Fibroblast of skin of right biceps (primary cell): Measurements from ENCODE around the gene MS4A15.

Experiments used
- DNase-seq: peaks from one replicate; pipeline ENCODE4 v3.0.0-alpha.2; 2013

The MS4A15 gene

DNA sequence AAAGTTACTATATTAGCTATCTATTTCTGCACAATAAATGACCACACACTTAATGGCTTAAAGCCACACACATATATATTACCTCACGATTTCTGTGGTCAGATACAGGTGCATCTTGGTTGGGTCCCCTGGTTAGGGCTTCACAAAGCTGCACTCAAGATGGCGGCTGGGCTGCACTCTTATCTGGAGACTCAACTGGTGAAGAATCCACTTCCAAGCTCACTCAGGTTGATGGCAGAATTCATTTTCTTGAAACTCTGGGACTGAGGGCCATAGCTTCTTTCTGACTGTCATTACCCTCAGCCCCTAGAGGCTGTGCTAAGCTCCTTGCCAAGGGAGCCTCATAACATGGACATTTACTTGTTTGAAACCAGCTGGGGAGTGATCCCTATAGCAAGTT, 23.4 kb downstream of the MS4A15 start:
- no peak for DNase-seq

DNA sequence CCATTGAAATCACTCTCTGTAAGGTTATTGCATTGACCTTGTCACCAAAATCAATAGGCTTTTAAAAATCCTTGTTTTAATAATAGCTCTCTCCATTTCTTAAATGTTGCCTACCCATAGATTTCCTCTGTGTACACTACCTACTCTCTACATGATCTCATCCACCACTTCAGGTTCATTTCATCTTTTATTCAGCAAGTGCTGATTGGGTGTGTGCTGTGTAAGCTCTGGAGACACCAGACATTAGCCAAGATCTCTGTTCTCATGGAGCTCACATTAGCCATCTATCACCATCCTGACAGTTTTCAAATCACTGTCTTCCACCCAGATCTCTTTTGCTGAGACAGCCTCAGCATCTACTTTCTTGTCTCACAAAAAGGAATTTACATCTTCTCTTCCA, 24.1 kb downstream of the MS4A15 start:
- DNase-seq: no peak

DNA sequence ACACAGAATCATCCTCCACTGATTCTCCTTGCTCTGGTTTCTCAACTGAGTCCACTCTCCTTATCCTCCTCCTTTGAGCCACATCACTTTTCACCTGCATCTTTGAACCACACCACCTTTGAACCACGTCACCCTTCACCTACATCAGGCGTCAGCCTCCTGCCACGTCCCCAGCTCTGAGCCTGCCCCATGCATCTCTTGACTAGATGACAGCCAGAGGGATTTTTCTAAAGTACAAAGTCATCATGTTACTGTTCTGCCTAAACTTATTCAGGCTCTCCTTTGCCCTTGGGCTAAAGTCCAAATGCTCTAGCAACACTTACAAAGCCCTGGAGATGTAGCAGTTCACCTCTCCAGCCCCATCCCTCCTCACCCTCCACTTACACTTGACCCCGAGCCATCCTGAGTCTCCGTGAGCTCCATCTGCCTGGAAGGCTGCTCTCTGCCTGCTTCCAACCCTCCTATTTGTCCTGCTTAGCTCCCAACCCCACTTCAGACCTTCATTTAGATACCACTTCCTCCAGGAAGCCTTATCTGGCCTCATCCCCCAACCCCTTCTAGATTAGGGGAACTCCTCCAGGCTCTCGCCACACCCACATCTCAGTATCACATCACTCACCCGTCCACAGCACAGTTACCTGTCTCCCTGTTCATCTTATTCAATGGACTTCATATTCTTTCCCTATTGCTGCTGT, 24.8 kb downstream of the MS4A15 start:
- no peak for DNase-seq

DNA sequence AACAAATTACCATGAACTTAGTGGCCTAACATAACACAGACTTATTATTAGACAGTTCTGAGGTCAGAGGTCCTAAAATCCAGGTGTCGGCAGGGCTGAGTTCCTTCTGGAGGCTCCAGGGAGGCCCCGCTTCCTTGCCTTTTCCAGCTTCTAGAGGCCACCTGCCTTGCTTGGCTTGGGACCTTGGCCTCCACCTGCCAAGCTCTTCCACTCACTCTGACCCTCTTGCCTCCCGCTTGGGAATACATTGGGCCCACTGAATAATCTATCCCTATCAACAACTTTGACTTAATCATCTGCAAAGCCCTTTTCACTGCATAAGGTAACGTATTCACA, 25.3 kb downstream of the MS4A15 start:
- DNase-seq: no peak

DNA sequence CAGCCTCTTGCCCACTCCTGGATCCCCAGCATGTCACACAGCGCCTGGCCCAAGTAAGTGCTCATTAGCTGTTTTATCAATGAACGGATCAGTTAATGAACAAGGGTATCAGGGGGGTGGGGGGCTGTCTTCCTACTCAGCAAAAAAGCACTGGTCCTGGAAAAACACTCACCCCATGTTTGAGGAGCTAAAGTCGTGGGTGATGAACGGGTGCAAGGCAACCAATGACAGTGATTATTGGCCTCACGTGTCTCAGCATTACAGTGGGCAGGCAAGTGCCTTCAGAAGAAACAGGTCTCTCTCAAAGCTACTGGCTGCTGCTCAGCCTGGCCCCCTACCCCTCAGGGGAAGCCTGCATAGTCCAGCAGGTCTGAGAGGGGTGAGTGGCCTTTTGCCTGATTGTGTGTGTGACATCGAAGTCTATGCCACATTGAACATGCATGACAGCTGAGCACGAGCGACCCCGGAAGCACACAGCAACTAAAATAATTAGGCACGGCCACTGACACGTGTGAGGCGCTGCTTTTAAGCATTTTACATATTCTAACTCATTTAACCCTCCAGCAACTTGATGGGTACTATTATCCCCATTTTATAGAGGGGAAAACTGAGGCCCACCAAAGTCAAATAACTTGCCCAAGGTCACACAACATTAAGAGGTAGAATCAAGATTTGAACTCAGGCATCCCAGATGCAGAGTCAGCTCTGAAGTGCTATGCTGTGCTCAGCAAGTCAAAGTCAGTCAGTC, 25.9 kb downstream of the MS4A15 start:
- DNase-seq: no peak

DNA sequence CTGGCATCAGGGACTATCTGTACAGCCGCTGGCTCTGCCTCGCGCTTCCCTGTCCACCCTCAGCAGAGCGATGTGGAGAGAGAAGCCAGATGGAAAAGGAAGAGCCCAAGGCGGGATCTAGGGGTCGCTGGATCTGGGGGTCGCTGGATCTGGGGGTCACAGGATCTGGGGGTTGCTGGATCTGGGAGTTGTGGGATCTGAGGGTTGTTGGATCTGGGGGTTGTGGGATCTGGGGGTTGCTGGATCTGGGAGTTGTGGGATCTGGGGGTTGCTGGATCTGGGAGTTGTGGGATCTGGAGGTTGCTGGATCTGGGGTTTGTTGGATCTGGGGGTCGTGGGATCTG, 26.4 kb downstream of the MS4A15 start:
- DNase-seq: no peak

DNA sequence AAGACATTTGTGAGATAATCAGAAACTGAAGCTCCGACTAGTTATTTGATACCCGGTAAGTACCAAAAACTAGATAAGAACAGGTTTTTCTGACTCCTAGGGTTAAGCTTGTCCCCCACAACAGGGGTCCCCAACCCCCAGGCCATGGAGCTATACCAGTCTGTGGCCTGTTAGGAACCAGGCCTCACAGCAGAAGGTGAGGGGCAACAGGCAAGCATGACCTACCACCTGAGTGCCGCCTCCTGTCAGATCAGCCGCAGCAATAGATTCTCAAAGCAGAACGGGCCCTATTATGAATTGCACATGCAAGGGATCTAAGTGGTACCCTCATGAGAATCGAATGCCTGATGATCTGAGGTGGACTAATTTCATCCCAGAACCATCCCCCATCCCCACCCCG, 27.2 kb downstream of the MS4A15 start:
- DNase-seq: no peak

DNA sequence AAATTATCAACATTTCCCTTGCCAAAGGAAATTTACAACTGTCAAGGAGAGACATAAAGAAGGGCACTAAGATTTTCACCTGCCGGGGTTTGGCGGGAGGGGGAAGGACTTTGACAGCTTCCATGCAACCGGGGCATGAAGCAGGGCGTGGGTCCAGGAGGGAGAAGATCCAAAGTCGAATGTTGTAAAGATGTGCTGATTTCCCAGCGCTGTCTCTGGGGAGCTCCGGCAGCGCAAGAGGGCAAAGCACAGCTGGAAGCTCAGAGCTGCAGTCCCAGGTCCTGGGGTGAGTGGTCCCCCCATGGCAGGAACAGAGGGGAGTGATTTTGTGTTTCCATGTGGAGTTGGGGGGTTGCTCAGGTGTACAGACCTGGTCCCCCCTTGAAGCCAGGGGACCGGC, 28.5 kb downstream of the MS4A15 start, which contains the start of gene MS4A10:
Gene MS4A10, plus strand, starts transcription at position 198 of the 400 bp plus-strand sequence. CDS start 5,003 bp downstream, outside the sequence.
- DNase-seq: no peak

DNA sequence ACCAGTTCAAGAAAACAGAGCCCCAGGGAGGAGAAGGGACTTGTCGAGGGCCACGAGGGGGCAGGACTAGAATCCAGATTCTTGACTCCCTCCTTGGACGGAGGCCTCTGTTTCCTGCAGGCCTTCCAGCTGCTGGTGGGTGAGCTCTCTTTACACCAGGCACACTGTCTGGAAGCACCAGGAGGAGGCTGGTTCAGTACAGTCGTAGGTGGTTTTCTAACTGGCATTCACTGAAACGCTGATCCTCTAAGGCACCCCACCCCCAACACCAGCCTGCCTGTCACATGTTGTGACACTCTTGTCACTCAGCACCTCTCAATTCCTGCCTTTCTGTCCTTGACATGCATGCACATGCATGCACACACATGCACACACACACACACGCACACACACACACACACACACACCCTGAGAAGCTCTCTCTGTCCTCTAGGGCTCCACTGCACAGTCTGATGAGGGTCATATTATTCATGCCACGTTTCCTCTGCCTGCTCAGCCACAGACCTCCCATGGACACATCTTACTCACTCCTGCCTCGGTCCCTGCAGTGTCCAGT, 29.2 kb downstream of the MS4A15 start:
- DNase-seq: peak; percentile 43

DNA sequence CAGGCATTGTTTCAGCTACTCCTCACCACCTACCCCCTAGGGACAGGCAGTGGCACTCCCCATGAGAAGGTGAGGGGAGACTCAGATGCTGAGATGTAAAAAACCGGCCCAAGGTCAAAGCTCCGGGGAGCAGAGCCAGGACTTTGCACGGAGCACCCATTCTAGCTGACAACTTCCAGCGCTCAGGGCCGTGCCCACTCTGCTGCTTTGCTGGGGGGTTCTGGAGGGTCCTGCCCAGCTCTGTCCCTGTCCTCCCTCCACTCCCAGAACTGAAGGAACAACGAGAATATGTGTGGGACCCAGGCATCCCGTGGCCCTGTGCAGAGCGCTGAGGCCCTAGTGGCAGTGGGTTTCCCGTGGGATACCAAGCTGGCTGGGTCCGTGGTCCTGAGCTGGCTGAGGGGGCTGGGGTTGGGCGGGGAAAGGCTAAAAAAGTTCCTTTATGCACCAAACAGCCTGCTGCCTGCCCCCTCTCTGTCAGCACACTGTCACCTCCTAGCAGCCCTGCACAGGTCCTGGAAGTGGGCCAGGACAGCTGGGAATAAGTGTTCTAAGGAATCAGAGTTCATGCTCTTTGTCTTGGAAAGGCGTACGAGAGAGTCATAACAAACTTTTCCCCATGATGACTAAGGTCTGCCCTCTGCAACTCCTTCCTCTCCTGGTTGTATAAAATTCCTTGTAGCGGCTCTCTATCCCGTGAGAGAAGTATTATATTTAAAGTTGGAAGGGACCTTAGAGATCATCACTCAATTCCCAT, 30.3 kb downstream of the MS4A15 start:
- peak; percentile 79 for DNase-seq

DNA sequence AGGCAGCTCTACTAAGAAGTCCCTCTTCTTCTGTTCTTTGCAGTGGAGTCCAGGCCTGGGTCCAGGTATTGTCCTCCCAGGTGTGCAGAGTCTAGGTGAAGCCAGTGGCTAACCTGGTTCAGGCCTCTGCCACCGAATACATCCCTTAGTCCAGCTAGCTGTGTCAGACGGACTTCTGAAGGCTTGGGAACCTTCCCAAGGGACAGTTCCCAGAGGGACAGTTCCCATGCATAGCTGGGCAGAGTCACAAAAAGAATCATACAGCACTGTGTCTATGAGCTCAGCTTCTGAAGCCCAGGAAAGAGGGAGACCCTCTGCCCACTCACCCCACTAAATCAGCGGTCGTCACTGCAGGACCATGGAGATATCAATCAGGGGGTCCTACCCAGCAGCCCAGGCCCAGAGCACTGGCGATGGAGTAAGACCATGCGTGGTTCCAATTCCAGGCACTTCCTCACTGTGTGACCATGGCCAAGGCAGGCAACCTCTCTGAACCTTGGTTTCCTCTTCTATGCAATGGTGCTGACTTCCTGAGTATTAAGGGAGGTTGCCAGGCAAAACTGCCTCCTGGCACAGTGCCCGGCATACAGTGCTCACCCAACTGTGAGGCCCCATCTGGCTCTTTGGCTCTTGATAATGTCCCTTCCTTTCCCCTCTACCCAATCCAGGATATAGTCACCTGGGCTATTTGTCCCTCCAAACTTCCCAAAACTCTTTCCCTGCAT, 31.9 kb downstream of the MS4A15 start:
- no peak for DNase-seq

DNA sequence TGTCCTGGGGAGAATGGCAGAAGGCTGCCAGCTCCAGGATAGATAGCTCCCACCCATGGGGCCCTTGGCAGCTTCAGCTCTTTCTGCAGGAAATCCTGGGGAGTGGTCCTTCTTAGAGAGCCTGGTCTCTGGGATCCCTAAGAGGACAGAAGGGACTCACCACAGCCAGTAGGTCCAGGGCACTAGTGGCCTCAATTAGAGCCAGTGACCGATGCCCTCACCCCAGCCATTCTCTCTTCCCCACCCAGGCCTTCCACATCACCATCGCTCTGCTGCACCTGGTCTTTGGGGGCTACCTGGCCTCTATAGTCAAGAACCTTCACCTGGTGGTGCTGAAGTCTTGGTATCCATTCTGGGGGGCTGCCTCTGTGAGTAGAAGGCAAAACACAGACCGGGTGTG, 34.1 kb downstream of the MS4A15 start:
- DNase-seq: no peak

DNA sequence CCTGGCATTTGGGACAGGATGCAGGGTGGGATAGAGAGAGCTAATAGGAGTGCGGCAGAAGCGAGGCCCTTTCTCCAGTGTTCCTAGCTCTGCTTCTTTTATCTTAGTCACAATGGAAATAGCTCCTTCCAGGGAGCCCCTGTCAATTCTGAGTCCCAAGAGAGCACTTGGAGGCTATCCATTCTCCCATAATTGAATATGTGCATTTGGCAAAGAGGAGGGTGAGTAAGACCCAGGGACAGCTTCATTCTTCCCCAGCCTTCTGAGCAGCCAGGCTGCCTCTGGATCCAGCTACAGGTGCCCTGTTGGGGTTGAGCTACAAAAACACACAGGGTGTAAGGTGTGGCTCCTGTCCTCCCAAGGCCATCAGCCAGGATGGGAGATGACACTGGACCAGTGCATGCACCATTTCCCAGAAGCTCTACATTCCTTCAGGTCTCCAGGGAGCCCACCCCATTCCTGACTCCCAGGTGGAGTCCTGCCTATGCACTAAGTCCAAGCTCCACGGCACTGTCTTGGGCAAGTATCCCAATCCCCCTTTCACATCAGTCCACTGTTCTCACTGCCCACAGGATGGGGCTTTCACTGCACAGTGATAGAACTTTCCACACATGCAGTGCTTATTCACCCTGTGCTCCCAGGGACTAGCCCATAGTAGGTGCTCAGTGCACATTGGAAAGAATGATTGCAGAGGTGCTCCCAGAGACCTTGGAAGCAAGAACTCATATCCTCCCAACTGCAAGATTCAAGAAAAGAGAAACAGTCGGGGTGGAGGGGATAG, 34.7 kb downstream of the MS4A15 start:
- DNase-seq: no peak

DNA sequence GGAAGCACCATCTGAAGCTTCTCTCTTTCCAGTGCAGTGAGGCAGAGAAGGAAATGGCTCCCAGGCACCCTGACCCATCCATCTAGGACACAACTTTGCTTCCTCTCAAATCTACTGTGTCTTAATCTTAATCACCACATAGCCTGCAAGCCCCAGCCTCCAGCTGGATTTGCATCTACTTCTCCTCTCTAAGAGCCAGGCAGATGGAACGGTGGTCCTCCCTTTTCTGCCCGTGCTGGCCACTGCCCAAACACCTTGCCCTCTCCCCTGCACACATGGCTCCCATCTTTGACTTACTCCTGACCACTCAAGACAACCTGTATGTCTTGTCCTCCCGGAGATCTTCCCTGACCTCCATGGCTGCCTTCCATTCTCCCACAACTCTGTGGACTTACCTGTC, 35.9 kb downstream of the MS4A15 start:
- no peak for DNase-seq

DNA sequence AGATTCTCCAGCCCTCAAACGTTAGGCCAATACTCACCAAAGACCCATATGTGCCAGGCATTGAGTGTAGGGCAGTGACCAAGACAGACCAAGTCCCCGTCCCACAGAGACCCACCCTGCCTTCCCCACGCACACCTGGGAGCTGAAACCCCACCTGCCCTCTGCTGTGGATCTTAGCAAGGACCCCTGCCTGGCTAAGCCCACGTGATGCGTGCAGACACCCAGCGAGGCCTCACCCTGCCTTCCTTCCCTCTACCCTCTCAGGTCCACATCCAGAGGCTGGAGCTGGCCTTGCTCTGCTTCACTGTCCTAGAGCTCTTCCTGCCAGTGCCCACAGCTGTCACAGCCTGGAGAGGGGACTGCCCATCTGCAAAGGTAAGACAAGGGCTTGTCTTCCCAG, 38.6 kb downstream of the MS4A15 start:
- no peak for DNase-seq

DNA sequence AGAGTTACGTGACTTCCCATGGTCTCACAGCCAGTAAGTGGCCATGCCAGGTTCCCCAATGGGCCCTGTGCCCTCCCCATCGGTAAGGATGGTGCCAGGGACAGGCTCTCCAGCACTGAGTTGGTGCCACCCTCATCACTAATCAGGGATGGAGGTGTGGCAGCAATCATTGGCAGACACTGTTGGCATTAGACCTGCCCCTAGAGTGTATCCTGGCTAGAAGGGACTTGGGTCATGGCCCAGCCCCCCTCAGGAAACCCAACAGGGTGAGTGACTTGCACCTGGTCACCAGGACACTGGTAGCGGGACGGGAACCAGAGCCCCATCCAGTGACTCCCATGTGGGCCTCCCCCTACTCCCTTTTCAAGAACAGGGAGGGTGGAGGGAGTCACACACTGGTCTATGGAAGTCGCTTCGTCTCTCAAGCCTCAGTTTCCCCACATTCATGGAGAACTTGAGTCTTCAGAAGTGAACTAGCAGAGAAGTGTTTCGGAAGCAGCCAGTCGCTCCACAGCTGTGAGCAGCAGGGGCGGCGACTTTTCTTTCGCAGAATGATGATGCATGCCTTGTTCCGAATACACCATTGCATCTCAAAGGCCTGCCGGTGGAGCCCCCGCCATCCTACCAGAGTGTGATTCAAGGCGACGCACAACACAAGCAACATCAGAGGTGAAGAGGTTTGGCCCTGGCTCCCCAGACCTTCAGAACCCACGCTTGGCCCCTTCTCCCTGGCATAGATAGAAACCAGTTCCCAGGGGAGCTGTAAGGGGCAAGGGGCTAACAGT, 41.4 kb downstream of the MS4A15 start:
- no peak for DNase-seq

DNA sequence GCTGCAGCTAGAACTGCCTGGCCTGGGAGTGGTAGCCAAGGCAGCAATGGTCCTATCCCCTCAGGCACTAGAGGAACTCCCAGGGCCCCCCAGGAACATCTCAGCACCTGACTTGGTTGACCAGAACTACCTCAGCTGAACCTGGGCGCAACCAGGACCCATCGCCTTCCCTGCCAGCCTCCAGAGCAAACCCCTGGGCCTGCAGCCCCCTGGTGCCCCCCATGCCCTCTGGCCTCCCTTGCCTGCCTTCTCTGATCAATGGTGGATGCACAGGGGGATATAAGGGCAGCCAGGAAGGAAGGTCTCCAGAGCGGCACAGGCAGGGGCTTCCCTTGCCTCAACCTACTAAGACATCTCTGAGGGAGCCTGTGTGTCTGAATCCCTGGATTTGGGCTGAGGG, 42.0 kb downstream of the MS4A15 start:
- DNase-seq: no peak

DNA sequence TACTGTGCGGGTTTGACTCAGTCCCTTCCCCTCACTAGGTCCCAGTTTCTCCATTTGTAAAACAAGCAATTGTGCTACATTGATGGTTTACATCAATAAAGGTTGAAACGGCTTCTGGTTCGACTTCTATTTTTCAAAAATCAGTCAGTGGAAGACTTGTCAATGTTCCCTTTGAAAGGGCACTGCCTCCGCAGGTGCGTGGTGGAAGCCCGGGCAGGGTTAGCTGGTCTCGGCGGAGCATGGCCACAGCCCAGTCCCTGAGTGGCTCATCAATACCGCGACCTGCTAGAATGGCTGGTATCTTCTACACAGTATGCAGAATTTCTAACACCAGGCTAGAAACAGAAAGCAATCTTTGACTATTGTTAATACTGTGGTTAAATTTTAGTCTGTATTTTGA, 44.5 kb downstream of the MS4A15 start:
- no peak for DNase-seq

DNA sequence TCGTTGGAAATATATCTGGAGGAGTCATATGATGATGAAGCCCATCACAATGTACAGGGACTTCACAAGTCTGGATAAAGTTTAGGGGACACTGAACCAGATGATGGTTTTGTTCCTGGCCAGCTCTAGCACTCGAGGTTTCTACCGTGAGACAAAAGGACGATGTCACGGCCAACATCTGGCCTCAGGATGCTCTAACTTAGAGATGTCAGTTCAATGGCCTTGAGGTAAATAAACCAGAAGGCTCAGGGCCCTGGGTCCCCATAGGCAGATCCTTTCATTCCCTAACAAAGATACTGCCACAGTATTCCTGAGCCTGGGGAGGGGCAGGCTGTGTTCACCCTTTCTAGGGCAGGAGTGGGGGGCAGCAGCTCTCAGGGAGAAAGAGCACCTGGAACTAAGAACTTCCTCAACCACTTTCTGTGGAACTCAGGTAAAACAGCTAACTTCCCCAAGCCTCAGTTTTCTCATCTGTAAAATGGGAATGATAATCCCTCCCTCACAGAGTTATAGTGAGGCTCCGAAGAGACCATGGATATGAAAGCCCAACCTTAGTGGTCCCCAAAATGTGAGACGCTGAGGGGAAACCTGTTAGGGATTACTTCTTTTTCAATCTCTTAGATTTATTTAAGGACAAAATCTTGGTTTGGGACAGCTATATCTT, 46.7 kb downstream of the MS4A15 start:
- DNase-seq: no peak

DNA sequence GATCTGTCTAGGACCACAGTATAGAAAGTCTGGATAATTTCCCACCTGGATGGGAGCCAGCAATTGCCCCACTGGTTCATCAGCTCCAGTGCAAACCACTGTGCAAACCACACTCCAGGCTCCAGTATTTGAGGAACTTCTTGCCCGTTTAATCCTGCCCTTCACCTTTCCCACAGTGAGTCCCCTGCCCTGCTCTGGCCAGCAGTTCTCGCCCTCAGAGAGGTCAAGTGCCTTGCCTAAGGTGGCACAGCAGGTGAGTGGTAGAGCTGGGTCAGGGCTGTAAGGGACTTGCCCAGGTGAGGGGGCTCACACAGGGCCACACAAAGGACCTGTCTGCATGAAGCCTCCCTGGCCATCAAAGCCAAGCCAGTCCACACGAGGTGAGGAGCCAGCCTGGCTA, 52.6 kb downstream of the MS4A15 start:
- no peak for DNase-seq

DNA sequence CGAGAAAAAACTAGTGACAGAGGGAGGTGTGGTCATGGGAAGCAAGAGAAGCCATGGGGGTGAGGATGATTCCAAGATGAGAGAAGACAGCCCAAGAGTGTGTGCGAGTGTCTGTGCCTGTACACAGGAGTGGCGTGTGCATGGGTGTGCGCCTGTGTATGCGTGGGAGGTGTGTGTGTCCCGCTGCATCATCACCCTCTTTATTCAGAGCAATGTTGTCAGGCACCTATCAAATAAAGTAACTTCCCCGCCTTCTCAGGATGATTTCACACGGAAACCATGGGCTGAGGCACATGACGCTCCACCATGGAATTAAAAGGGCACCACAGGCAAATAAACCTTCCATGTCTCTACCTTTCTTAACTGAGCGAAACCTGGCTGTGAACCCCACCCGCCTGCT, 53.0 kb downstream of the MS4A15 start:
- no peak for DNase-seq
